GM12878 (cell line): ENCODE data around the gene ATRNL1.

Source experiments
- CBFB ChIP-seq: IDR thresholded peaks from 2 replicates; pipeline ENCODE4 v1.6.1; 2016; ENCODE audit warnings: antibody characterized with exemption, low read depth
- CHD1 ChIP-seq: IDR thresholded peaks from 2 replicates; pipeline ENCODE4 v1.6.1; 2012; ENCODE audit warnings: low read depth, low read length, improper control_type of control experiment
- HDAC2 ChIP-seq: fragments of 200-600 bp; sonication (generic); IDR thresholded peaks from 2 replicates; pipeline ENCODE4 v1.6.1; 2017
- IKZF1 ChIP-seq: fragments of 450-650 bp; conservative IDR thresholded peaks from 2 replicates; pipeline ENCODE4 v1.6.1; 2017; ENCODE audit warnings: antibody characterized with exemption, mild to moderate bottlenecking
- NFYB ChIP-seq: IDR thresholded peaks from 2 replicates; pipeline ENCODE4 v1.6.1; 2011; ENCODE audit warnings: low read depth, mild to moderate bottlenecking, low read length, improper control_type of control experiment, moderate library complexity; ENCODE audit not compliant: insufficient read depth
- POLR2A ChIP-seq: IDR thresholded peaks from 2 replicates; pipeline ENCODE4 v1.6.1; 2011; ENCODE audit warnings: low read depth, mild to moderate bottlenecking, low read length
- SMARCA5 ChIP-seq: fragments of 450-650 bp; IDR thresholded peaks from 2 replicates; pipeline ENCODE4 v1.6.1; 2017; ENCODE audit warnings: mild to moderate bottlenecking
- SMC3 ChIP-seq: IDR thresholded peaks from 2 replicates; pipeline ENCODE4 v1.6.1; 2011; ENCODE audit warnings: low read length, improper control_type of control experiment, borderline replicate concordance
- SP1 ChIP-seq: IDR thresholded peaks from one replicate; pipeline ENCODE4 v1.6.1; 2011; ENCODE audit warnings: low read depth, low read length
- TF ChIP-seq, protein P1 (sequence below), 3 experiments: IDR thresholded peaks in 2 of 3; conservative IDR thresholded peaks in 1 of 3; 2 replicates each; pipeline ENCODE4 v1.5.1; 2011; ENCODE audit warnings: low read depth in 3 of 3, low read length in 3 of 3, mild to moderate bottlenecking in 3 of 3, control low read depth in 2 of 3, moderate library complexity in 2 of 3, inconsistent platforms in 1 of 3, mixed read lengths in 1 of 3; ENCODE audit not compliant: control insufficient read depth in 2 of 3, insufficient read depth in 1 of 3; ENCODE audit errors: extremely low read depth in 1 of 3
- TF ChIP-seq, protein P2 (sequence below): IDR thresholded peaks from 2 replicates; pipeline ENCODE4 v1.6.1; 2011; ENCODE audit warnings: low read depth, low read length, improper control_type of control experiment, borderline replicate concordance

DNA sequence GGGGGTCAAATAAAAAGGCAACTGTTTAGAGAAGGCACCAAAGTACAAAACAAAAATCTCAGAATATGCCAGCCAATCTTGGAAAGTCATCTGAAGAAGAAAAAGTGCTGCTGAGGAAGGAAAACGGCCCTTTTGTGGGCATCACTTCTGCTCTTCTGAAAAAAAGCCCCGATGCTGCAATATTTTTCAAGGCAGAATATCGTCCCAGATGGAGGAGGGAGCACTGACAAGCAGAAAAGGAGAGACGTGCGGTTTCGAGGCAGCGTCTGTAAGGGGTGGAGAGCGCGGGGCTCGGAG, 959 bp upstream of the ATRNL1 start:
- TF ChIP-seq POLR2A = no peak
- no peak for TF ChIP-seq CBFB
- TF ChIP-seq CHD1 = no peak
- no peak for TF ChIP-seq HDAC2
- no peak for TF ChIP-seq NFYB
- TF ChIP-seq, protein P1, sequence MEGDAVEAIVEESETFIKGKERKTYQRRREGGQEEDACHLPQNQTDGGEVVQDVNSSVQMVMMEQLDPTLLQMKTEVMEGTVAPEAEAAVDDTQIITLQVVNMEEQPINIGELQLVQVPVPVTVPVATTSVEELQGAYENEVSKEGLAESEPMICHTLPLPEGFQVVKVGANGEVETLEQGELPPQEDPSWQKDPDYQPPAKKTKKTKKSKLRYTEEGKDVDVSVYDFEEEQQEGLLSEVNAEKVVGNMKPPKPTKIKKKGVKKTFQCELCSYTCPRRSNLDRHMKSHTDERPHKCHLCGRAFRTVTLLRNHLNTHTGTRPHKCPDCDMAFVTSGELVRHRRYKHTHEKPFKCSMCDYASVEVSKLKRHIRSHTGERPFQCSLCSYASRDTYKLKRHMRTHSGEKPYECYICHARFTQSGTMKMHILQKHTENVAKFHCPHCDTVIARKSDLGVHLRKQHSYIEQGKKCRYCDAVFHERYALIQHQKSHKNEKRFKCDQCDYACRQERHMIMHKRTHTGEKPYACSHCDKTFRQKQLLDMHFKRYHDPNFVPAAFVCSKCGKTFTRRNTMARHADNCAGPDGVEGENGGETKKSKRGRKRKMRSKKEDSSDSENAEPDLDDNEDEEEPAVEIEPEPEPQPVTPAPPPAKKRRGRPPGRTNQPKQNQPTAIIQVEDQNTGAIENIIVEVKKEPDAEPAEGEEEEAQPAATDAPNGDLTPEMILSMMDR (IDR thresholded peaks at IDR 0.05 in 2 of 3, conservative IDR thresholded peaks at IDR 0.05 in 1 of 3; ENCODE audit: control insufficient read depth in 2 of 3, extremely low read depth in 1 of 3, insufficient read depth in 1 of 3, low read depth in 3 of 3, low read length in 3 of 3) = no peak
- no peak for TF ChIP-seq SP1
- TF ChIP-seq, protein P2, sequence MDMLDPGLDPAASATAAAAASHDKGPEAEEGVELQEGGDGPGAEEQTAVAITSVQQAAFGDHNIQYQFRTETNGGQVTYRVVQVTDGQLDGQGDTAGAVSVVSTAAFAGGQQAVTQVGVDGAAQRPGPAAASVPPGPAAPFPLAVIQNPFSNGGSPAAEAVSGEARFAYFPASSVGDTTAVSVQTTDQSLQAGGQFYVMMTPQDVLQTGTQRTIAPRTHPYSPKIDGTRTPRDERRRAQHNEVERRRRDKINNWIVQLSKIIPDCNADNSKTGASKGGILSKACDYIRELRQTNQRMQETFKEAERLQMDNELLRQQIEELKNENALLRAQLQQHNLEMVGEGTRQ = no peak
- no peak for TF ChIP-seq IKZF1
- no peak for TF ChIP-seq SMARCA5
- no peak for TF ChIP-seq SMC3
